ENCODE data around the gene LY6G6C.
A peak's percentile ranks its signal among the peaks of the same experiment; 100 is the strongest.

Gene LY6G6C, protein sequence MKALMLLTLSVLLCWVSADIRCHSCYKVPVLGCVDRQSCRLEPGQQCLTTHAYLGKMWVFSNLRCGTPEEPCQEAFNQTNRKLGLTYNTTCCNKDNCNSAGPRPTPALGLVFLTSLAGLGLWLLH

DNA sequence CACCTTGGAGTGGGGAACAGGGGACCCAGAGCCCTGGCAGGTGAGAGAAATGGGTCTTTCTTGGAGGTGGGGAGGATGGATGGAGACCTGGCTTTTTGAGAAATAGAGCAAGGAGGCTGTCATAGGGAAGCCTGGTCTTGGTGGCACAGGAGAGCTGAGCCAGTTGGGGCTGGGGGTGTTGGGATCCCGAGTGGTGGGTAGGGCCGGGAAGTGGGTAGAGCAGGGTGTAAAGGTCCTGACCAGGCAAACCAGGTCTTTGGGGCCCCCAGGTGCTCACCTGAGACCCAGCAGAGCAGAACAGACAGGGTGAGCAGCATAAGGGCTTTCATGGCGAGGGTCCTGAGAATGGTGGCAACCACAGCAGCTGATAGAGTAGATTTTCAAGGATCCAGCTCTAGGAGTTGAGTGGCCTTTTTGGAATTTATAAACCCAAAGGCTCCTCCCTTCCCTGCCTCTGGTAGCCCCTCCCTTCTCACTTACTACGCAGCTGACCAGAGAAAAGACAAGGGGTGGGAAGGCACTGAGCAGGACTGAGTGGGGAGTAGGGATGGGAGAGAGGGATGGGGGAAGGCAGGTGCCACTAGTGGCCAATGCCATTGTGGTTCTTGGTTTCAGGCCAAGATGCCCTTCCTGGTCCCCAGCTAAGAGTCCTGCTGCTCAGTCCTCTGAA, at the start of gene LY6G6C:
LY6G6C (minus strand) TSS at position 396 of the 670 bp plus-strand sequence; CDS start at position 329, 67 bp downstream.
- DNase-seq, result no peak

DNA sequence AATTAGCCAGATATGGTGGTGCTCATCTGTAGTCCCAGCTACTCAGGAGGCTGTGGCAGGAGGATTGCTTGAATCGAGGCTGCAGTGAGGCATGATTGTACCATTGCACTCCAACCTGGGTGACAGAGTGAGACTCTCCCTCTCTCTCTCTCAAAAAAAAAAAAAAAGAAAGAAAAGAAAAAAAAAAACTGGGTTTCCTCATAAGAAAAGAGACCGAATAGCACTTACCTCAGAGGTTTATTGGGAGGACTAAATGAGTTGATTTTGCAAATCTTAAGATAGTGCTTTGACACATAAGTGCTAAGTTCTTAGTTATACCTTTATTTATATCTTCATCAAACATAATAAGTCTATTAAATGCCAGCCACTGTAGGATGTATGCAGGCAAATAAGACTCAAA, 49.3 kb upstream of the LY6G6C start:
- DNase-seq, result no peak

DNA sequence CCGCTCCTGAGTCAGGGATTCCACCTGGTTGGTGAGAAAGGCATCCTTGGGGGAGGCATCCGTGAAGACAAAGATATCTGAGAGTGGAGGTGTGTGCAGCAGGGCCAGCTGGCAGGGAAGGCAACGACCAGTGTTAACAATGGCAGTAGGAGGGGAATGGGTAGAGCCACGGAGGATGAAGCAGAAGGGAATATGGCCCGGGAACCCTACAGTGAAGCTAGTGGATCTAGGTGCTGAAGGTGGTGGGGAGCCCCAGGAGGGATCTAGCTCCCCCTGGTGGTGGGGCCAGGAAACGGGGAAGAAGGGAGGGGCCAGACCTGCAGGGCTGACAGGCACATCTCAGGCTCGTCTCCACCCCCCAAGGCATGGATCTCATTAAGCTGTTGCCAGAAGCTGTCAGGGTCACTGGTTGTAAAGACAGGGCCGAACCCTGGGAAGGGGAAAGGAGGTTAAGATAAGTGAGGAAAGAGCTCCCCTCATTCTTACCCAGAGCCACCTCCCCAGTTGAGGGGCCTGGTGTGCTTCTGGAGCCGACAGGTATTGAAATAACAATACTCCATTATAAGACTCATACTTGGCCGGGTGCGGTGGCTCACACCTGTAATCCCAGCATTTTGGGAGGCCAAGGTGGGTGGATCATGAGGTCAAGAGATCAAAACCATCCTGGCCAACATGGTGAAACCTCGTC, 48.3 kb upstream of the LY6G6C start:
- DNase-seq, result peak; percentile 93

DNA sequence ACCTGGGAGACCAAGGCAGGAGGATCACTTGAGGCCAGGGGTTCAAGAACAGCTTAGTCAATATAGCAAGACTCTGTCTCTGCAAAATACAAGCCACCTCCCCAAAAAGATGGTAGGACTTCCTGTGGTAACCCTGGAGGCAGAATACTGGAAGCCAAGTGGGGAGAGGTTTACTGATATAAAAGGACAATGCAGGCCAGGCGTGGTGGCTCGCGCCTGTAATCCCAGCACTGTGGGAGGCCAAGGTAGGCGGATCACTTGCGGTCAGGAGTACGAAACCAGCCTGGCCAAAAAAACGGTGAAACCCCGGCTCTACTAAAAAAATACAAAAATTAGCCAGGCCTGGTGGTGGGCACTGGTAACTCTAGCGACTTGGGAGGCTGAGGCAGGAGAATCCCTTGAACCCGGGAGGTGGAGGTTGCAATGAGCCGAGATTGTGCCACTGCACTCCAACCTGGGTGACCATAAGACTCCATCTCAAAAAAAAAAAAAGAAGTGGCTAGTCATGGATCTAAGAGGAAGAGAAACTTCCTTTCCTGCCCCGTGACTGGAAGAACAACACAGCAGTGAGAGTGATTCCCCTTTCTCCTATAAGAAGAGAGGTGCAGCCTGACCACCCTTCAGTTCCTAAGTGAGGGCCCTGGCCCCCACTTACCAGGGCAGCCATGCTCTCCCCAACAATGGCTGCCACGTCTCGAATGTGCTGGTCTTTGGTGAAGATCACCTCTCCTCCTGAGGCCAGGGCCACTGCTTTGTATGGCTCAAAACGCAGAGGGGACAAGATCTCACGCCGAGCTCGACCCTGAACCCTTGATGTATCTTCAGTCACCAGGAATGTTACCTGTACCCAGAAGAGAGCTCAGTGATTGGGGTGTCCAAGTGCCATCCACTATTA, 47.1 kb upstream of the LY6G6C start:
- DNase-seq, result no peak

DNA sequence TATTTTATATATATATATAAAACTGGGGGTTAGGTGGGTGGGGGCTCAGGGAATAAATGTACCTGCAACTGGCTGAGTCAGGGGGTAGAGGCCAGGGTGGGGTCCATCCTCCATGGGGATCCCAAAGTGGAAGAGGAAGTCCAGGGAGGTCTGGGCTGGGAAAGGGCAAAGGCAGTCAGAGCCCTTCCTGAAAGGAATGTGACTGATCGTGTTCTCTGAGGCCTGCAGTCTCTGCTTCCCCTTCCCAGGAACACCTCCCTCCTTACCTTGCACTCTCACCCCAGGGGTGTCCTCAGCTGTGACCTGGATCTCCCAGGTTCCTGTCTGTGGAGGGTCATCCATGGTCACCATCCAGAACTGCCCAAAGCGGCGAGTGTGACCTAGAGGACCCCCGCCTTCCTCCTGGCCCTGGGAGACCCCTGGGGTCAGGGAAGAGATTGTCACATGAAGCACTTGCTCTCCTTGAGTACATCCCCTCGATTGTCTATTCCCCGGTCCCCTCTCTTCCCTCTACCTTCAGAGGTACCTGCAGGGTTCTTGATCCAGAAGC, 45.6 kb upstream of the LY6G6C start:
- no peak for DNase-seq

DNA sequence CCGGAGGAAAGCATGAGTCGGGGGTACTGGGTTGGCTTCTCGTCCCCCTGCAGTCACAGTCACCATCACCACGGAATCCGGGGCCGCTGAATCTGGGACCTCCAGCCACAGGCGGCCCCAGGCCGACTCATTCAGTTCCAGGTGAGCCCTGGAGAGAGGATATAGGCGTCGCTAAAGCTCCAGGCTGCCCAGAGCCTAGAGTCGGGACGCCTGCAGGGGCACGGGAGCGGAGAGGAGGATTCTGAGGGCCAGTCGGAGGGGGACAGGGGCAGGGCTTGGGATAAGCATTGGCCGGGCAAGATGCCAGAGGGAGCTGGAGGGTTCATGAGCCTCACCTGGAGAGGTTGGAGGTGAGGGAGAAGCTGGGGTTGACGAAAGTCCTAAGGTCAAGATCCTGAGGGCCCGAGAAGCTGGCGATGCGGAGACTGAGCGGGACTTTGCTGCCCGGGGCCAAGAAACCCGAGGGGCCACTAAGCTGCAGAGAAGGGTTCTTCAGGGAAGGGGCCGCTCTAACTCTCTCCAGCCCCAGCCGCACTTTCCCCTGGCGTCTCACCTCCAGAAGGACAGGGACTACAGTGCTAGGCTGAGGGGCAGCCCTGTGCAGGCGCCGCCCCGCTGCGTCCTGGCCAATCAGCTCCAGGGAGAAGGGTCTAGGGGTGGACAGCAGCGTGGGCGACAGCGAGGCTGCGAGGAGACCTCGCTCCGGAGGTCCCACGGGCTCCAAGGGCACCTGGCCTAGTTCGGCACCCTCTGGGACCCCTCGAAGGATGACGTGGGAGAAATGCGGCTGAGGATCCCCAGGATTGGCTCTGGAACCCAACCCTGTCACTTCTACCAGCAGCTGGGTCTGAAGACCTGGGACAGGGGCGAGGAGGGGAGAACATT, 44.6 kb upstream of the LY6G6C start:
- no peak for DNase-seq

DNA sequence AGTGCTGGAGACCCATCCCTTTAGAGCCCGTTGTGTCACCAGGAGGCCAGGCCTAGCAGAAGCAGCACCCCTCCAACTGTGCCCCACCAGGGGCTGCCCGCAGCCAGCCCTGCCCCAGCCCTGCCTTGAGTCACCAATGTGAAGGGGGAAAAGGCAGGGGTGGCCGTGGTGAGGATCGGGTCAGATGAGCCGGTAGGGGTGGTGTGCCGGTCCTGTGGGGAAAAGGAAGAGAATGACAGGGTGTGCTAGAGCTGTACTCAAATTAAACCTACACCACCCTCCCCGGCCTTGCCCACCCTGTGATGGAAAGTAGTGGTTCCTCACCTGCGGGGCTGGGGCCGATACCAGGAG, 44.0 kb upstream of the LY6G6C start:
- no peak for DNase-seq

DNA sequence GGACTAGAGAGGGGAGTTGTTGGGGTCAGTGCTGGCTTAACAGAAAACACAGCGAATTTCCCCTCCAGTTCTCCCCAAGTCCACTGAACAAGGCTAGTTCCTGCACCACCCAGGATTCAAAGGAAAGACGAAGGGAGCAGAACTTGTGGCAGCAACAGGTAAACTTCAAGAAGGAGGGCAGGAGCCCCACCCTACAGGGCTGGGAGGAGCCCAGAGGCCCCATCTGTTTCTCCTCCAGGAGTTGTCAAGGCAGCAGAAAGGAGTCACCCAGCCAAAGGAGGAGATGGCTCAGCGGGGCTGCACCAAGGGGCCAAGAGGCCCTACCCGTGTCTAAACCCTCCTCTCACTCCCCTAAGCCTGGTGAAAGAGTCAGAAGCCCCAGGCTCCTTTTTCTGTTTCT, 42.7 kb upstream of the LY6G6C start:
- DNase-seq, result no peak

DNA sequence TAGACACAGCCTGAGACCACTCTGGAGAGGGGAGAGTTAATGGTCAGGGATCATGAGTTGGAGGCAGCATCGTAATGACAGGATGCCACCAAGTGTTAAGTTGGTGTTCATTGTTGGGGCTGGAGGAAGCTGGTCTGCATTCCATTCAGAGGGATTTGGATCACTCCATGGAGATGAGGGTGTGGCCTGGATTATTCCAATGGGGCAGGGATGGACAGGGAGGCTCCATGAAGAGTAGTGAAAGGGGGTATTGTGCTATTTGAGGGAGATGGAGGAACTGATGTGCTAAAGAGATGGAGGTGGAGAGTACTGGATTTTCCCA, 42.0 kb upstream of the LY6G6C start:
- DNase-seq, result no peak

DNA sequence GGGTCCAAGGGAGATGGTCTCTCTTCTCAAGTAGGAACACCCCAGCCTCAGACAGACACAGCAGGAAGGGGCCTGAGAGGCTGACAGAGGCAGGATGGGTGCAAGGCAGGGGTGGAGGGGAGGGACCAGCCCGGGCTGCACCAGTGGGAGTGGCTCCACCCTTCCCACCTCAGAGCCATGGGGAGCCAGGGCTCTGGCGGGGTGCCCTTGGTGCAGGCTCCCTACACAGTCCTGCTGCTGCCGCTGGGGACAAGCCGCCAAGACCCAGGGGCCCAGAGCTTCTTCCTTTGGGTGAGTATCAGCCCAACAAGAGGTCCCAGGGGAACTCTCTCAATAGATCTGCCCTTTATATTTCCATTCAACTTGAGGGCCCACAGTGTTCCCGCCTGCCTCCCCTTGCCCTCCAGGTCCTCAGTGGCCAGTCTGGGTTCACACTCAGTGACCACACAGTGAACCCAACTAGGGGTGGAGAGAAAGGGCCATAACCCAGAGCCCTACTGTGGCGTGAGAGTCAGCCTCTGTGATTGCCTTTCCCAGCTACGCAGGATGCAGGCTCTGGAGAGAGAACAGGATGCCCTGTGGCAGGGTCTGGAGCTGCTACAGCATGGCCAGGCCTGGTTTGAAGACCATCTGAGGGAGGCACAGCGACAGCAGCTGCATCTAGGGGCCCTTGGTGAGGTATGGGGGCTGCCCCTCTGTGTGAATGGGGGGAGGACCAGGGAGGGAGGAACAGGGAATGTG, 41.5 kb upstream of the LY6G6C start:
- no peak for DNase-seq

DNA sequence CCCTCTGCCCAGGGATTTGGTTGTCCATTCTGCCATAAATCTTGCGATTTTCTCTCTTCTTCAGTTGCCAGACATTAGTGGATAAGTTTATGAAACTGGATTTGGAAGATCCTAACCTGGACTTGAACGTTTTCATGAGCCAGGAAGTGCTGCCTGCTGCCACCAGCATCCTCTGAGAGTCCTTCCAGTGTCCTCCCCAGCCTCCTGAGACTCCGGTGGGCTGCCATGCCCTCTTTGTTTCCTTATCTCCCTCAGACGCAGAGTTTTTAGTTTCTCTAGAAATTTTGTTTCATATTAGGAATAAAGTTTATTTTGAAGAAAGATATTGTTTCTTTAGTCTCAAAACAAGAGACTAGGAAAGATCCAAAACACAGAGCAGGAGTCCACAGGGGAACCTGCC, 40.8 kb upstream of the LY6G6C start, which contains the start of gene SAPCD1:
SAPCD1 (plus strand) TSS at position 301 of the 400 bp plus-strand sequence. CDS start 399 bp downstream, outside the sequence.
- no peak for DNase-seq

DNA sequence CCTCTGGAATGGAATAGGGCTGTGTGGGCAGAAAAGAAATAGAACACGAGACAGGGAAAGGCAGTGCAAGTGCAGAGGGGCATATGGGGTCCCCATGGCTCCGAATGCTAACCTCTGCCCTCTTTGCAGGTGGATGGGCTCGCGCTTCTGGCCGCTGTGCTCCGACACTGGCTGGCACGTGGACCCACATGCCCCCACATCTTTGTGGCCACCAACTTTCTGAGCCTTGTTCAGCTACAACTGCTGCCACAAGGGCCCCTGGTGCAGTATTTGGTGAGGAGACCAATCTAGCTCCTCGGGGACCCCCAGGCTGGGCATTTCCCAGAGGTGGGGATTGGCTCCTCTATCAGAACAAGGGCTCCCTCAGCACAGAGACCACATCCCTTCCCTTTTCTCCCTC, 39.8 kb upstream of the LY6G6C start:
- DNase-seq, result no peak

DNA sequence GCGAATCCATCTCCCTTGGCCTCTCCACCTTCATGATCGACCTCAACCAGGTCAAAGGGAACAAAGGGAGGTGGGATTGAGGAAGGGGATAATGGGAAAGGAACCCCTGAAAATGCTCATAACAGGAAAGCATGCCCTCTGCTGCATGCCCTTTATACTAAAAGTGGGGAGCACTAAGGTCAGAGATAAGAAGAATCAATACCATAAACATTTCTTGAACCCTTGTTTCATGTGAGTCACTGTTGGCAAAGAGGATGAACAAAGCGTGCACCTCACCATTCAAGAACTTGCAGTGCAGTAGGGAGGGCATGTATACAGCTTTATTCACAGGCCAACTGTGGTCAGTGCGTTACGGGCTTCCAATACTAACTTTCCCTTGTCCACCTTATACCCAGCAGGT, 39.2 kb upstream of the LY6G6C start:
- no peak for DNase-seq

DNA sequence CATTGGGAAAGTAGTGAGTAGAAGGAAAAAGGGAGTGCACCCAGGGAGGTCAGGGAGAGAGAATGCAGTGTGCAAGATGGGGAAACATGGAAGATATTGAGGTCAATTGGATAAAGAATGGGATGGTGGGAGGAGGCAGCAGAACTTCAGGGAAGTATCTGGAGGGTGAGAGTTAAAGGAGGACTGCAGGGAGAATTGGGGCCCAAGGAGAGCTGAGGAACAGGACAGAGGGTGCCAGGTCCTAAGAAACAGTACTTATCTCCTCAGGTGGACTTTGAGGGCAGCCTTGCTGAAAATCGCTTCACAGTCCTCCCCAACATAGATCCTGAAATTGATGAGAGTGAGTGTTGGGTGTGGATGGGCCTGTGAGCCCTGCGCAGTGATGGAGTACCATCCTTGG, 36.7 kb upstream of the LY6G6C start:
- no peak for DNase-seq

DNA sequence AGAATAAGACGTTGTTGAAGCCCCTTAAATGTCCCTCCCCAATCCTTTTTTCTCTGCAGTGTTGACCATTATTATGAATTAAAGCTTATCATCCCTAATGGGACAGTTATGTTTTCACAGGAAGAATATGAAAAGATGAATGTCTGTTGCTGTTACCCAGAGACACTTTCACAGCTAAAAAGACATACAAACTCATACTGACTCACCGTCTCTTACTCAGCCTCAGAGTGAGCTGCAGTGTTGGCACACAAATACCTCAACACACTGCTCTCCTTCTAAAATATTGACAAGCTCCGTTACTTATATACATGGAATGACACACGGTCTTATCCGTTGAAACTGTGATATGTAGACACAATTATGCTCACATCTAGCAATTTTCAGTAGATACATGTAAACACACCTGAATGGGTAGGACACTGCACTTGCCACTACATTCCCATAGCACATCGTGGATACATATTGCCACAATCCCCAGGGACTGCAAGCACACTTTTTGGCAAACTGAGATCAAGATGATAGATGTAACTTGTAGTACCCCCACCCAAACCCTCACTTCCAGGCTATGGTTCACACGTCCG, 31.3 kb upstream of the LY6G6C start:
- DNase-seq, result no peak

DNA sequence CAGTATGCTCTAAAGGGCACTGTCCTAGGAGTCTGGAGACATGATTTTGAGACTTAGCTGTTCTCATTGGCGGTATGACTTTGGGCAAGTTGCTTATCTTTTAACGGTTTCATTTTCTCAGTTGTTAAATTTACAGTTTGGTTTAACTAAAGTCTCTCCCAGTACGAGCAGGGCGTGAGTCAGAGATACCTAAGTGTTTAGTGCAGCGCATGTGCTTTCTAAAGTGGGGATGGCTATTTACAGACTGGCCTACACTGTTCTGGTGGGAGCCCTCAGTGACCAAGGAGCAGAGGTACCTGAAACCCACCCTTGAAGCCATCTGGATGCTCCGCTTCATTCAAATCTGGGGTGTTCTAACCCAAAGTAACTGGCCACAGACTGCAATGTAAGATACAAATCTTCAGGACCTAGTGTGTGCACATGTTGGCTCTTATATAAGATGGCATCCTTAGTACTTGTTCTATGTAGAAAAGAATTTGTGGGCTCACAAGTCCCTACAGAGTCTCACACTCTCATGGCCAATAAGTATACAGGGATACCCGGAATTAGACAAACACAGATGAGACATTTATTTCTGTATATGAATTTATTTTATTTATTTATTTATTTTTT, 29.0 kb upstream of the LY6G6C start:
- no peak for DNase-seq

DNA sequence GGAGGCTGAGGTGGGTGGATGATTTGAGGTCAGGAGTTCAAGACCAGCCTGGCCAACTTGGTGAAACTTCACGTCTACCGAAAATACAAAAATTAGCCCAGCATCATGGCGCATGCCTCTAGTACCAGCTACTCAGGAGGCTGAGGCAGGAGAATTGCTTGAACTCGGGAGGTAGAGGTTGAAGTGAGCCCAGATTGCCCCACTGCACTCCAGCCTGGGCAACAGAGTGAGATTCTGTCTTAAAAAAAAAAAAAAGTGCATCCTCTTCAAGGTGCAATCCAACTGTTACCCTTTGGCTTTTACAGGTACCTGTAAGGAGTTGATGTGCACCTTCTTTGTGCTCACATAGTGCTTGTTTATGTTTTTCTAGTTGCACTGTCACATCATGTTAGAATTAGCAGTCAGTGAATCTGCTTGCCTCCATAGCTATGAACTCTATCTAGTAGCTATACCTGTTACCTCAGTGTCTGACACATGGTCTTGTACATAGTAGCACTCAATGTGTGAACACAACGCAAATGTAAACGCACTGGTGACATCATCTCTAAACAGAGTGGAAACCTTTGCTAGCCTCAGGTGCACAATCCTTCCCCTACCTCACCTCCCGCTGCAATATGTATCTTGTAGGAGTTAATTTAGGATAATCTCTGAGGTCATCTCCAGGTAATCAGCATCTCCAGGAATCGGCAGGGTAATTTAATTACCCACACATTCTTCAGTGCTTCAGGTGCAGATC, 27.9 kb upstream of the LY6G6C start:
- DNase-seq, result no peak

DNA sequence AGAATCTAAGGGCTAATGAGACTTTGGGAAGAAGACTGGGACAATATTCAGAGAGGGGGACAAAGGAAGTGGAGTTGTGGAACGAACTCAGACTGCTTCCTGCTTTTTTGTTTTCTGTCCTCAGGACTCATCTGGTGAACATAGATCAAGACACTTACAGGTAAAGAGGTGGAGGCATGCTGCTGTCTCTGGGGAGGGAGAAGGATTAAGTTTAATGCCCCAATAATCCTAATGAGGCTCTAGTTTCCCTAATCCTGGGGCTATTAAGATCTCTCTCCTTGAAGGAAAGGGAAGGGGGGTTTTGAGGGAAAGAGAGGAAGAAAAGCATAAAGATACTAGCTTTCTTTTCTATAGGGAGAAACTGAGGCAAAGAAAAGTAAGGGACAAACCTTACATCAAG, 22.9 kb upstream of the LY6G6C start:
- DNase-seq, result no peak

DNA sequence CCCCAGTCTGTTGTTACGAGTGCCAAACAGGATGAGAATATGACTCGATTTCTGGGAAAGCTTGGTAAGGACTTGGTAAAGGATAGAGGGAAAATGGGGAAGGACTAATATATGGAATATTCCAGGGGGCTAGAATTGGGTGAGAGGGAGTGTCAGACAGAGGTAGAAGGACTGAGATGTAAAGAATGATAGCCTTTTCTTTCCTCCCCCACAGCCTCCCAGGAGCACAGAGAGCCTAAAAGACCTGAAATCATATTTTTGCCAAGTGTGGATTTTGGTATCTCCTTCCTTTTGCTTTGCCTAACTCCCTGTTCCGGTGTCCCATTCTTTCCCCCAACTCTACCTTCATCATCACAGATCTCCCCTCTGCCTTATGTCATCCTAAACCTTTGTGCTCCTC, 21.3 kb upstream of the LY6G6C start:
- DNase-seq, result no peak

DNA sequence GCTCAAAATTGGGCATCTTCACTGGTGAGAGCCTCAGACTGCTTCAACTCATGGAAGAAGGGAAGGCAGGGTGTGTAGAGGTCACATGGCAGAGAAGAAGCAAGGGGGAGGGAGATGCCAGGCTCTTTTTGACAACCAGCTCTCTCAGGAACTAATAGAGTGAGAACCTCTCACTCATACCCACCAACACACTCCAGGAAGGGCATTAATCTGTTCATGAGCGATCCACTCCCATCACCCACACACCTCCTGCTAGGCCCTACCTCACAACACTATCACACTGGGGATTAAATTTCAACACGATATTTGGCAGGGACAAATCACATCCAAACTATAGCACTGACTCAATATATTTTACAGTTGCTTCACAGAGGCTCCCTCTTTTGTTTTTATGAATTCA, 20.3 kb upstream of the LY6G6C start:
- no peak for DNase-seq
